NCI-H524 treated with DMSO at 0.1 percent for 48 hours (cell line): ENCODE measurements around the gene KIF21B.

Experiments
- DNase-seq: peaks from one replicate; lab custom pipeline; 2025; lab: John Stamatoyannopoulos, UW

The KIF21B gene

GRCh38 chr1:201023517-201023902, at the start of gene KIF21B:
Gene KIF21B (minus strand): TSS chr1:201023714. CDS start chr1:201023383, 331 bp downstream.
- no peak for DNase-seq

DNA sequence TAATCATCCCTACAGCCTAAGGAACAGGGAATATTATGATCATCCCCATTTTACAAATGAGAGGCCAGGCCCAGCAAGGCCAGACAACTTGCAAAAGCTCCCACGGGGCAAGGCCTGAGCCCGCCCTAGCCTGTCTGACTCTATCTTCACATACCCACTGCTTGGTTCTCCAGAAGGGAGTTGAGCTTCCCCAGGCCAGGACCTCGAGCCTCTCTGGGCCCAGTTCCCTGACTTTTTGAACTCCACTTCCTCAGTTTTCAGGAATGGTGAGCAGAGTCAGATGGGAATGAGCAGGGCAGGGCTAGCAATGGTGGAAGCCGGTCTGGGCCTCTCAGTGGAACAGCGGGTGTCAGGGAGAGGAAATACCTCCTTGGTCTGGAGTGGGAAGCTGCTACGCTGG, 49.4 kb upstream of the KIF21B start:
- no peak for DNase-seq

DNA sequence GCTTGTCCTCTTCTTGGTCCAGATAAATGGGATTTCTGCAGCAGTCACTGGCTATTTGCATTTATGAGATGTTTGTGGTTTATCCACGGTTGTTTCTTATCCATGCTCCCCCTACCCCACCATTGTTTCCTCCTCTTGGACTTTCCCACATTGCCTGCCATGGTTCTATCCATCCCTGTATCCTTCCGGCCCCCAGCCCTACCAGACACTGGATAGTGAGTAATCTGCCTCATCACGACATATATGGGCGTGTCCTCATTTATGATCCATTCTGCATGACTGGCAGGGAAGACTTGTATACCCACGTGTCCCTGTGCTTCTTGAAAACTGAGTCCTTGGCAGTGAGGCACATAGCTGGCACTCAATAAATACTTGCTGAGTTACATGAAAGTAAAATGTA, 48.6 kb upstream of the KIF21B start:
- no peak for DNase-seq

DNA sequence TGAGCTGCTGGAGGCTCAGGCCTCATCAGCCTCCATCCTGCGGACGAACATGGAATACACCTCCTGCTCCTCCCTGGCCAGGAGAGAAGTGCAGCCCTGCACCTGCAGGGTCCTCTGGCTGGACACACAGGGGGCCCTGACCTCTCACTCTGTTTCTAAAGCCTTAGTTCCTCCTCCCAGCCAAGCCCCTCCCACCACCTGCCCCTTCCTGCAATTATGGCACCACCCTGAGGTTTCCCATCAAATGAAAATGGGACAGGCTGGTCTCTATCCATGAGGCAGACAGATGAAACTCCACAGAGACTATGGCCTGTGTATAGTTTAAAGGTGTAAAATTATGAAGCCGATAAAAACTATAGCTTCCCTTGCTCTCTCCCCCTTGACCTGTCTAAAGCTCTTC, 46.1 kb upstream of the KIF21B start:
- DNase-seq = no peak

DNA sequence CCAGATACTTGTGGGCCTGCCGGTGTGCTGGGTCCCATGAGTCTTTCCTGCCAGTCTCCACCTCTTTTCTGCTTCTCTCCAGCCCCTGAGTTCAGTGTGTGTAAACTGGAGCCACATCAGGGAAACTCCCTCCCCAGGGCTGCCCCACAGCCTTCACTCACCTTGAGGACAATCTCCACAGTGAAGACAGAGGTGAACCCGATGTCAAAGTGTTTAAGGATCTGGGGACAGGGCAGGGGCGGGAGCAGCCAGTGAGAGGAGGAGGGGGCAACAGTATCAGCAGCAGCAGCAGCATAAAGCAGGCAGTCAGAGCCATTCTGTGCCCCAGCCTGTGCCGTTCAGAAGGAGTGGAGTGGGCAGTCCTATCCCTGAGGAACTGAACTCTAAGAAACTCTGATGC, 45.5 kb upstream of the KIF21B start:
- DNase-seq = no peak

GRCh38 chr1:201066986-201067385, 43.5 kb upstream of the KIF21B start:
- no peak for DNase-seq

GRCh38 chr1:201065686-201066085, 42.2 kb upstream of the KIF21B start:
- no peak for DNase-seq

DNA sequence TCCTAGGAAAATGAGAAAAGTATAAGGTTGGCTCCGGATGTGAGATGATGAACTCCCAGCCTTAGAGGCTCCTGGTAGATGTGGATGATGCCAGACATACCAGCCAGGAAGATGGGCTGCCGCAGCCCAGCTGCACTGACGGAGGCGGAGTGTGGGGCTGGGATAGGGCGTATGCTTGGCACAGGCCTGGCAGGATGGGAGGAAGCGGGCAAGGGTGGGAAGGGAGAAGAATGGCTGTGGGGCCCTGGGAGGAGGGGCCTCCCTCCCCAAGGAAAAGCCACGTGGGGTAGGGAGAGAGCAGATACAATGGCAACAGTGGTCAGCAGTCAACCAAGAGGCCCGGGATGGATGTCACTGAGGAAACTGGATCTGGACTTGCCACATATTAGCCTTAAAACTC, 41.3 kb upstream of the KIF21B start:
- DNase-seq = no peak

GRCh38 chr1:201063145-201063544, 39.6 kb upstream of the KIF21B start:
- DNase-seq = no peak

- no peak for DNase-seq
Measured at GRCh38 chr1:201062511-201063091, 39.1 kb upstream of the KIF21B start.

- DNase-seq = no peak
Measured at GRCh38 chr1:201061886-201062285, 38.4 kb upstream of the KIF21B start.

GRCh38 chr1:201061049-201061448, 37.5 kb upstream of the KIF21B start:
- DNase-seq = no peak

DNA sequence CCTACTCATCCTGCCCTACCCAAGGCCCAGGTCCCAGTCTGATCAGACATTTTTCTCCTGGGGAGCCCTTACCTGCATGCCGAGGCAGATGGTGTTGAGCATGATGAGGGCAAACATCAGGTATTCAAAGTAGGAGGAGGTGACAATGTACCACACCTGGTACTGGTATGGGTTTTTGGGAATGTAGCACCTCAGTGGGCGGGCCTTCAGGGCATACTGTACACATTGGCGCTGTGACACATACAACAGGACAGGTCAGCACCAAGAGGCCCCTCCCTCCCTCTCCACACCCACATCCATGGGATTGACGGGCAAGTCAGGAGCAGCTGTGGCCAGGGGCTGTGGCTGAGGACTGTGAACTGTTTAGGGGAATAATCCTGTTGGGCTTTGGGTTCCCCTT, 37.1 kb upstream of the KIF21B start:
- no peak for DNase-seq

GRCh38 chr1:201059871-201060555, 36.5 kb upstream of the KIF21B start:
- DNase-seq = peak; percentile 7

GRCh38 chr1:201059401-201059800, 35.9 kb upstream of the KIF21B start:
- no peak for DNase-seq

- DNase-seq = no peak
Measured at GRCh38 chr1:201054091-201054543, 30.6 kb upstream of the KIF21B start.

DNA sequence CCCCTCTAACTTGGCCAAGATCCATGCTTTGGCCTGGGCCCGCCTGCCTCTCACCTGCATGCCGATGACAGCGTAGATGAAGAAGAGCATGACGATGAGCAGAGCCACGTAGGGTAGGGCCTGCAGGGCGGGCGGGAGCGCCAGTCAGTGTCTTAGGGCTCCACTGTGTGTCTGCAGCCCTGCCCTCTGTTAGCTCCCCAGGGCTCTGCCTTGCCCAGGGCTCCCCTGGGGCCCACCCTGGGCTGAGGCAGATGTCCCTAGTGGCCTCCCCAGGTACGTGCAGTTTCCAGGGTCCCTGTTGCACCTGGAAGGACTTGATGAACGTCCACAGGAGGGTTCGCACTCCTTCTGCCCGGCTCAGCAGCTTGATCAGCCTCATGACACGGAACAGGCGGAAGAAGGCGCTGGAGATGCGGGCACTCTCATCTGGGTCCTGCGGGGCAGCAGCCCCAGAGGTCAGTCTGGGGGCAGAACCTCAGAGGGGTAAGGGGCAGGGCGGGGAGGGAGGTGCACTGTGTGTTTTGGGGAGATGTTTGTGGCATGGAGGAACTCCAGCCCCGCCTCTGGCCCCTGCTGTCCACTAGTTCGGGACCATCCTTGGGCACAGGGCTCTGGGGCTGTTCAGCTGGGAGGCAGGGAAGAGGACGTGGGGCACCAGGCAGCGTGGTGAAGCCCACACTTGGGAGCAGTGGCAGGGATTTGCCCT, 29.8 kb upstream of the KIF21B start:
- no peak for DNase-seq

DNA sequence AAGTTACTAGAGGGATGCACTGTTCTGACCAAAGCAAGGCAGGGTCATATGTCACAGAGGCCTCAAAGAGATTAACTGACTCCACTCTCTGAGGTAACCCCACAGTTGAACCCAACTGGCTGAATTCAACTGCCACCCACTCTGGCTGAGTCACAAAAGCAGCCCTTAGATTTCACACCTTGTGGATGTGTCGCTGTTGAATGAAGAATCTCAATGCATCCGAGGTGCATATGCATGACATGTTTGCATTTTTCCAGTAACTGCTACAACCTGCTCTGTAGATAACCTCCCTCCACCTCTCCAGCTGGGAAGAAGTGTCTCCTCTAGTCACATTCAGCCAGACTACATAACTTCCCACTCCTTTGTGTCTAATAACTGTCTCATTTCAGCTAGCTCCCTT, 27.9 kb upstream of the KIF21B start:
- DNase-seq = no peak

GRCh38 chr1:201050515-201051277, 27.2 kb upstream of the KIF21B start:
- no peak for DNase-seq

- DNase-seq = no peak
Measured at GRCh38 chr1:201049248-201049831, 25.8 kb upstream of the KIF21B start.

- no peak for DNase-seq
Measured at GRCh38 chr1:201048521-201048920, 25.0 kb upstream of the KIF21B start.

DNA sequence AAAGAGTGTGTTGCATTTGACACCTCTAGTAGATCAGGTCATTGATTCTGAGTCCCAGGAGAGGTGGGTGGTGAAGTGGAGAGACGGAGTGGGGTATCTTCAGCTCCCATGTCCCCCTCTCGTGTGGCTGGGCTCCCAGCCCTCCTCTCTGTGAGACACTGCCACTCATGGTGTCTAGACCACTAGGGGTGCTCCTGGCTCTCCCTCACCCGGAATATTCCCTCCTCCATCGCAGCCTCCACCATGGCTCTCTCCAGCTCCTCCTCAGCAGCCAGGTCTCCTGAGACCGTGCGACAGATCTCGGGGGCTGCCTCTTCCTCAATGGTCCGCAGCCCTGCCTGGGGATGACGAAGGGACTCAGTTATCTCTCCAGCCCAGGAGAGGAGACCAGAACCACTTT, 20.6 kb upstream of the KIF21B start:
- no peak for DNase-seq
